Measurements from ENCODE around the gene OR5L2.

Gene OR5L2

GRCh38 chr11:55819330-55819729 is 7.7 kb upstream of the OR5L2 start, which contains the start of gene OR5D18:
Gene OR5D18, plus strand, starts transcription at chr11:55819630. Its CDS starts 0 bp downstream, at chr11:55819630.
- TF ChIP-seq EZH2 (IDR thresholded peaks at IDR 0.05; ENCODE audit: borderline replicate concordance, low read length) (no peak), CTCF (IDR thresholded peaks at IDR 0.05; ENCODE audit: low read length) (no peak)
- Histone ChIP-seq H3K9me3 (ENCODE audit: low read length) (no peaks in the 10 kb centered on the region), H3K4me2 (ENCODE audit: low read length) (no peak within 1 kb of the TSS), H3K9ac (ENCODE audit: low read length) (no peak within 1 kb of the TSS), H3K27ac (ENCODE audit: low read depth, low read length, poor library complexity, severe bottlenecking) (no peak within 1 kb of the TSS), H3F3A (ENCODE audit: insufficient read depth, low read length) (no peaks in the 10 kb centered on the region), H3K4me3 (ENCODE audit: low read depth, low read length, poor library complexity, severe bottlenecking) (no peak within 1 kb of the TSS), H3K9me2 (ENCODE audit: low read depth, low read length) (no peaks in the 10 kb centered on the region), H4K20me1 (ENCODE audit: insufficient read depth, low read length) (no peaks in the 10 kb centered on the region), H2AFZ (ENCODE audit: low read length) (no peak within 1 kb of the TSS), H3K36me3 (ENCODE audit: insufficient read depth, low read length) (no peaks in the 10 kb centered on the region), H3K27me3 (ENCODE audit: insufficient read depth, low read length) (no peaks in the 10 kb centered on the region), H3K79me2 (ENCODE audit: insufficient read depth, low read length) (no peaks in the 10 kb centered on the region), H3K4me1 (ENCODE audit: insufficient read depth, low read length, severe bottlenecking) (no peaks in the 10 kb centered on the region)

GRCh38 chr11:55838452-55838851 is 11.4 kb downstream of the OR5L2 start, which contains the start of gene OR5D16:
Gene OR5D16, plus strand, starts transcription at chr11:55838752. Its CDS starts 0 bp downstream, at chr11:55838752.
- no peak within 1 kb of the TSS for H3K4me3 ChIP-seq (ENCODE audit: low read depth, low read length, poor library complexity, severe bottlenecking)
- no peaks in the 10 kb centered on the region for H3F3A ChIP-seq (ENCODE audit: insufficient read depth, low read length)
- no peaks in the 10 kb centered on the region for H3K79me2 ChIP-seq (ENCODE audit: insufficient read depth, low read length)
- no peak within 1 kb of the TSS for H3K27ac ChIP-seq (ENCODE audit: low read depth, low read length, poor library complexity, severe bottlenecking)
- H3K27me3 ChIP-seq (ENCODE audit: insufficient read depth, low read length): no peaks in the 10 kb centered on the region
- no peak for TF ChIP-seq EZH2 (IDR thresholded peaks at IDR 0.05; ENCODE audit: borderline replicate concordance, low read length)
- TF ChIP-seq CTCF (IDR thresholded peaks at IDR 0.05; ENCODE audit: low read length): no peak
- H2AFZ ChIP-seq (ENCODE audit: low read length): no peak within 1 kb of the TSS
- no peaks in the 10 kb centered on the region for H4K20me1 ChIP-seq (ENCODE audit: insufficient read depth, low read length)
- no peaks in the 10 kb centered on the region for H3K36me3 ChIP-seq (ENCODE audit: insufficient read depth, low read length)
- H3K9me3 ChIP-seq (ENCODE audit: low read length): no peaks in the 10 kb centered on the region
- H3K9ac ChIP-seq (ENCODE audit: low read length): no peak within 1 kb of the TSS
- no peaks in the 10 kb centered on the region for H3K9me2 ChIP-seq (ENCODE audit: low read depth, low read length)
- H3K4me2 ChIP-seq (ENCODE audit: low read length): no peak within 1 kb of the TSS
- no peaks in the 10 kb centered on the region for H3K4me1 ChIP-seq (ENCODE audit: insufficient read depth, low read length, severe bottlenecking)

- H3K4me1 ChIP-seq (ENCODE audit: insufficient read depth, low read length, severe bottlenecking): no peaks in the 10 kb centered on the region
- no peak overlapping the region for H3K27ac ChIP-seq (ENCODE audit: low read depth, low read length, poor library complexity, severe bottlenecking)
- H3K9me3 ChIP-seq (ENCODE audit: low read length): no peaks in the 10 kb centered on the region
- no peaks in the 10 kb centered on the region for H3K27me3 ChIP-seq (ENCODE audit: insufficient read depth, low read length)
- no peak overlapping the region for H3K4me2 ChIP-seq (ENCODE audit: low read length)
- no peak overlapping the region for H2AFZ ChIP-seq (ENCODE audit: low read length)
- H3K79me2 ChIP-seq (ENCODE audit: insufficient read depth, low read length): no peaks in the 10 kb centered on the region
- H3K9ac ChIP-seq (ENCODE audit: low read length): no peak overlapping the region
- H3K36me3 ChIP-seq (ENCODE audit: insufficient read depth, low read length): no peaks in the 10 kb centered on the region
- H3K4me3 ChIP-seq (ENCODE audit: low read depth, low read length, poor library complexity, severe bottlenecking): no peak overlapping the region
- no peaks in the 10 kb centered on the region for H3K9me2 ChIP-seq (ENCODE audit: low read depth, low read length)
- TF ChIP-seq EZH2 (IDR thresholded peaks at IDR 0.05; ENCODE audit: borderline replicate concordance, low read length): no peak
- TF ChIP-seq CTCF (IDR thresholded peaks at IDR 0.05; ENCODE audit: low read length): no peak
- H4K20me1 ChIP-seq (ENCODE audit: insufficient read depth, low read length): no peaks in the 10 kb centered on the region
- no peaks in the 10 kb centered on the region for H3F3A ChIP-seq (ENCODE audit: insufficient read depth, low read length)
Observed at GRCh38 chr11:55847453-55847852, 20.4 kb downstream of the OR5L2 start.
